ENCODE measurements around the gene ZNF33B. TPM values are rescaled to one million over a fixed set of nuclear protein-coding genes. Genes with fewer than 3 reads are reported as not detected.

Gene ZNF33B
- total RNA-seq, 1 experiment from 2014 or later: 39.6 TPM

GRCh38 chr10:42549851-42550250 is 88.5 kb downstream of the ZNF33B start:
- no peak overlapping the region for H2BK20ac ChIP-seq (ENCODE audit: low read depth, low read length, poor library complexity, severe bottlenecking)
- no peak overlapping the region for H4K8ac ChIP-seq (replicated peaks; ENCODE audit: insufficient read length, low read depth, low read length)
- WGBS (ENCODE audit: extremely low coverage, insufficient read length, low lambda C conversion rate): no CpG with 5 or more reads among the region's 3 CpGs
- no peak overlapping the region for H4K91ac ChIP-seq (ENCODE audit: insufficient read length, low read depth, low read length)
- H3T11ph ChIP-seq (ENCODE audit: low read length): no peak overlapping the region
- Mint-ChIP-seq H3K27me3 (ENCODE audit: low read depth) (peaks cover 13% of the 10 kb centered on the region), H3K9me3 (peaks cover 34 to 51% of the 10 kb centered on the region in 2 experiments), H3K36me3 (ENCODE audit: insufficient read depth in 1 of 3, low read depth in 3 of 3) (peaks cover 44 to 53% (median 48%) of the 10 kb centered on the region in 3 experiments), H3K27ac (no peak overlapping the region), H3K4me3 (no peak overlapping the region), H3K4me1 (peaks cover 11% of the 10 kb centered on the region in 2 experiments)
- no peak overlapping the region for H3K14ac ChIP-seq (ENCODE audit: insufficient read depth, low read length)
- no peak overlapping the region for H3K4me2 ChIP-seq (ENCODE audit: insufficient read depth, insufficient read length, low read length)
- no peak overlapping the region for H3K27ac ChIP-seq (ENCODE audit: insufficient read length, low read depth, low read length)
- H3K23me2 ChIP-seq (ENCODE audit: insufficient read length, low read depth, low read length, poor library complexity, severe bottlenecking): peaks cover 9% of the 10 kb centered on the region
- no peak overlapping the region for H4K5ac ChIP-seq (ENCODE audit: insufficient read length, low read depth, low read length)
- no peak overlapping the region for H2BK120ac ChIP-seq (ENCODE audit: low read depth, low read length, poor library complexity, severe bottlenecking)
- no peak for TF ChIP-seq CTCF (conservative IDR thresholded peaks at IDR 0.05)
- no peak overlapping the region for H2AFZ ChIP-seq (ENCODE audit: low read length)
- no peak overlapping the region for H2AK5ac ChIP-seq (ENCODE audit: insufficient read length, low read length)
- no peaks in the 10 kb centered on the region for H3K79me1 ChIP-seq (ENCODE audit: insufficient read depth, low read depth, low read length, poor library complexity, severe bottlenecking)
- no peaks in the 10 kb centered on the region for H3K9me3 ChIP-seq (ENCODE audit: control insufficient read depth, low read depth, low read length)
- no peak overlapping the region for H2BK15ac ChIP-seq (ENCODE audit: low read depth, low read length)
- no peak overlapping the region for H3K23ac ChIP-seq (ENCODE audit: insufficient read length, low read depth, low read length)
- H3K56ac ChIP-seq (ENCODE audit: insufficient read length, low read depth, low read length): no peak overlapping the region
- H3K9ac ChIP-seq (ENCODE audit: extremely low read depth, insufficient read length, low read length): no peak overlapping the region
- no peak overlapping the region for H3K18ac ChIP-seq (ENCODE audit: insufficient read length, low read depth, low read length)
- no peak for DNase-seq
- no peaks in the 10 kb centered on the region for H3K27me3 ChIP-seq (ENCODE audit: insufficient read depth, low read length)
- H3K79me2 ChIP-seq (ENCODE audit: insufficient read depth, low read length): no peaks in the 10 kb centered on the region
- H2BK5ac ChIP-seq (ENCODE audit: insufficient read length, low read length): no peak overlapping the region
- no peak overlapping the region for H2BK12ac ChIP-seq (ENCODE audit: insufficient read length, low read depth, low read length)
- H4K20me1 ChIP-seq (ENCODE audit: control insufficient read depth, insufficient read depth, insufficient read length): no peaks in the 10 kb centered on the region
- H3K4ac ChIP-seq (ENCODE audit: low read depth, low read length): no peak overlapping the region
- H3K4me1 ChIP-seq (ENCODE audit: insufficient read depth, low read length): no peaks in the 10 kb centered on the region; the same call in 1 of the 2 replicates

Measured in H9 (cell line).